CD14-positive monocyte (primary cell): ENCODE data around the gene TNN. TPM values are rescaled to one million over a fixed set of nuclear protein-coding genes. Genes with fewer than 3 reads are reported as not detected.

ENCODE experiments used
- DNase-seq, 3 donors: peaks; one replicate each; pipeline ENCODE4 v3.0.0-alpha.2; 2011 to 2022
- H2AFZ ChIP-seq: 2 replicates; pipeline ENCODE4 v1.6.0; 2012; ENCODE audit warnings: mild to moderate bottlenecking, low read depth, low read length, inconsistent platforms; ENCODE audit not compliant: insufficient read depth, poor library complexity, severe bottlenecking
- H3K27ac ChIP-seq, 2 donors: 1 replicate in 1 of 2; 2 replicates in 1 of 2; pipeline ENCODE4 v1.5.1; 2012 to 2013; ENCODE audit warnings: low read length in 2 of 2, control low read depth in 1 of 2, inconsistent platforms in 1 of 2, low read depth in 1 of 2, mild to moderate bottlenecking in 1 of 2
- H3K27me3 ChIP-seq, 2 donors: one replicate each; pipeline versions ENCODE4 v1.6.0 to v1.6.1; 2011 to 2013; ENCODE audit warnings: low read length in 2 of 2; ENCODE audit not compliant: control insufficient read depth in 2 of 2, insufficient read depth in 2 of 2
- H3K36me3 ChIP-seq, 2 donors: replicated peaks in 1 of 2; 1 replicate in 1 of 2; 2 replicates in 1 of 2; pipeline versions ENCODE4 v1.5.1 to v1.6.1; 2012 to 2013; ENCODE audit warnings: low read length in 2 of 2, control low read depth in 1 of 2, inconsistent platforms in 1 of 2, mild to moderate bottlenecking in 1 of 2; ENCODE audit not compliant: insufficient read depth in 2 of 2, control insufficient read depth in 1 of 2
- H3K4me1 ChIP-seq, 2 donors: 1 replicate in 1 of 2; 2 replicates in 1 of 2; pipeline versions ENCODE4 v1.5.1 to v1.6.1; 2012 to 2013; ENCODE audit warnings: low read length in 2 of 2, control low read depth in 1 of 2, inconsistent platforms in 1 of 2, mild to moderate bottlenecking in 1 of 2, moderate library complexity in 1 of 2; ENCODE audit not compliant: insufficient read depth in 2 of 2, control insufficient read depth in 1 of 2
- H3K4me2 ChIP-seq: replicated peaks from 2 replicates; pipeline ENCODE3; 2012; ENCODE audit warnings: low read length, moderate library complexity, mild to moderate bottlenecking; ENCODE audit not compliant: poor library complexity, severe bottlenecking; ENCODE audit errors: extremely low read depth
- H3K4me3 ChIP-seq, 3 experiments: fragments of 200-600 bp in 1 of 3; sonication (generic) in 1 of 3; replicated peaks in 1 of 3; 1 replicate in 2 of 3; 2 replicates in 1 of 3; pipeline ENCODE4 v1.5.1; 2011 to 2013; ENCODE audit warnings: low read length in 3 of 3, mild to moderate bottlenecking in 3 of 3, control low read depth in 2 of 3, low read depth in 2 of 3, inconsistent platforms in 1 of 3, moderate library complexity in 1 of 3
- H3K79me2 ChIP-seq: 2 replicates; pipeline ENCODE4 v1.6.0; 2012; ENCODE audit warnings: mild to moderate bottlenecking, control low read depth, inconsistent platforms, low read length, moderate library complexity; ENCODE audit not compliant: insufficient read depth
- H3K9ac ChIP-seq: 2 replicates; pipeline ENCODE4 v1.6.0; 2017; ENCODE audit warnings: low read length, mild to moderate bottlenecking; ENCODE audit not compliant: insufficient read depth, poor library complexity, severe bottlenecking
- H3K9me3 ChIP-seq, 2 donors: replicated peaks in 1 of 2; 1 replicate in 1 of 2; 2 replicates in 1 of 2; pipeline versions ENCODE4 v1.5.1 to v1.6.1; 2012 to 2013; ENCODE audit warnings: low read length in 2 of 2, control low read depth in 1 of 2; ENCODE audit not compliant: control insufficient read depth in 1 of 2, insufficient read depth in 1 of 2
- H4K20me1 ChIP-seq: 2 replicates; pipeline ENCODE4 v1.6.0; 2012; ENCODE audit warnings: mild to moderate bottlenecking, low read length, control low read depth, moderate library complexity; ENCODE audit not compliant: insufficient read depth
- H3K27ac Mint-ChIP-seq, 7 donors: one replicate each; pipeline ENCODE4 v1.8.0; 2020; ENCODE audit warnings: mild to moderate bottlenecking in 7 of 7, mixed read lengths in 7 of 7, moderate library complexity in 6 of 7, inconsistent platforms in 2 of 7
- H3K27me3 Mint-ChIP-seq, 3 donors: one replicate each; pipeline ENCODE4 v1.8.0; 2021 to 2022; ENCODE audit warnings: low read depth in 3 of 3, mild to moderate bottlenecking in 3 of 3, mixed read lengths in 3 of 3, moderate library complexity in 3 of 3, inconsistent platforms in 1 of 3
- H3K36me3 Mint-ChIP-seq, 2 donors: one replicate each; pipeline ENCODE4 v1.8.0; 2020; ENCODE audit warnings: mixed read lengths in 2 of 2, inconsistent platforms in 1 of 2, mild to moderate bottlenecking in 1 of 2
- H3K4me1 Mint-ChIP-seq: one replicate; pipeline ENCODE4 v1.8.0; 2020; ENCODE audit warnings: mild to moderate bottlenecking, mixed read lengths
- H3K4me3 Mint-ChIP-seq, 2 donors: one replicate each; pipeline ENCODE4 v1.8.0; 2020; ENCODE audit warnings: mild to moderate bottlenecking in 2 of 2, mixed read lengths in 2 of 2, moderate library complexity in 1 of 2
- H3K9me3 Mint-ChIP-seq, 7 donors: one replicate each; pipeline ENCODE4 v1.8.0; 2020 to 2022; ENCODE audit warnings: mixed read lengths in 7 of 7, mild to moderate bottlenecking in 6 of 7, moderate library complexity in 6 of 7, inconsistent platforms in 2 of 7
- WGBS: methylation state at CpG from one replicate; pipeline ENCODE4 v1.1.5; 2013; ENCODE audit warnings: missing lambda C conversion rate; ENCODE audit not compliant: insufficient coverage; 5-methylcytosine and 5-hydroxymethylcytosine counted together
- intact Hi-C, 2 donors: fragments of 100-400 bp; cut with micrococcal nuclease; formaldehyde crosslinking; loops; one replicate each; pipeline versions ENCODE4 v1.15.0 to v1.15.1; 2023
- polyA plus RNA-seq, 3 donors: library from polyadenylated mRNA; depleted of rRNA in 1 of 3; unstranded in 2 of 3; stranded (reverse) in 1 of 3; fragments of 300-500 nt in 2 of 3; fragments of >200 nt in 1 of 3; fragmentation: Illumina TruSeq in 2 of 3; gene quantifications; 1 replicate in 2 of 3; 2 replicates in 1 of 3; pipeline ENCODE4 v1.2.3, GENCODE V29; 2012 to 2021
- TF ChIP-seq, protein P1 (sequence below): fragments of 200-600 bp; IDR thresholded peaks from one replicate; pipeline ENCODE4 v1.8.0; 2022; ENCODE audit warnings: antibody characterized with exemption, mild to moderate bottlenecking

The TNN gene
- polyA plus RNA-seq, 3 donors = not detected

DNA sequence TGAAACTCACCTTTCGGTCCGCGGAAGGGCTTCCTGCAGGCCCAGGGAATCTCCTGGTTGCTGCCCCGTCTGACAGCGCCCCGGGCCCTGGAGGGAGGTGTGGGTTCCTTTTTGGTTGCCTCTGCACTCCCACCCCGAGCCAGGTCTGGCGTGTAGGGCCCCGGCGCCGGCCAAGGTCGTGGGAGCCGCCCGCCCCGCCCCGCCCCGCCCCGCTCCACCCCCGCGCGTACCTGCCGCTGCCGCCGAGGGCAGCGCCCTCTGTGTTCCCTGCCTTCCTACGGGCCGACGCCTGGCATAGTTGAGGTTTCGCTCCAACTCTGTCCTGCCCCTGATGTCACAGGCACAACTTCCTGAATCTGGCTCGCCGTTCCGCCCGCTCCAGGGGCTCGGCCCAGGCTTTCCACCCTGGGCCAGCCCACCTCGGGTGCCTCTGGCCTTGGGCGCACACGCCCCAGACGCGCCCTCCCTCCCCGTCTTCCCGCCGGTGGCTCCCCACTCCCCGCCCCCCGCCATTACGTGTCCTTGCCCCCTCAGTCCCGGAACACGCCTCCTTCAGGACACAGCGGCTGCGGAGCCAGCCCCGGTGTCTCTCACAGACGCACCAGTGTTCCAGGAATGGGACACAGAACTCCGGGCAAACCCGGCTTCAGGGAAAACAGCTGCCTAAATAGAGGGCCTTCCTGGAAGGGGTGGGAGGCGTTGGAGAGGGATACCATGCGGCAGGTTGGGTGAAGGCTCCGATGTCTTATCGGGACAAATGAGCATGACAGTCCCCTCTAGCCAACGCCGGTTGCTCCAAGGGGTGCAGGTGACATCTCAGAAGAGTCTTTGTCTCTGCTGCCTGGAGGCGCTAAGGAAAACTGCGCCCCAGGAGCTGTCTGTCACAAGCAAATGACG, 125.2 kb downstream of the TNN start, which contains the start of gene KIAA0040:
KIAA0040 (minus strand) TSS at position 147 of the 897 bp plus-strand sequence. CDS start 31,763 bp downstream, outside the sequence.
- peak within 1 kb of the TSS; percentile 95 for H3K4me2 ChIP-seq
- peak within 1 kb of the TSS; percentile 85 to 93 for H3K27ac ChIP-seq
- H3K79me2 ChIP-seq = peaks cover 41% of the 10 kb centered on the region
- H3K9ac ChIP-seq = peak within 1 kb of the TSS; percentile 80
- no peaks in the 10 kb centered on the region for H4K20me1 ChIP-seq
- H2AFZ ChIP-seq = peak within 1 kb of the TSS; percentile 80
- H3K4me1 ChIP-seq = peaks cover 55 to 68% of the 10 kb centered on the region in 2 donors
- Mint-ChIP-seq H3K9me3 (no peaks in the 10 kb centered on the region), H3K27ac (peak within 1 kb of the TSS; percentile 93 to 97 (median 96)), H3K27me3 (peaks cover 0 to 2% (median 0%) of the 10 kb centered on the region in 3 donors), H3K4me1 (peaks cover 61% of the 10 kb centered on the region), H3K36me3 (peaks cover 5 to 11% of the 10 kb centered on the region in 2 donors), H3K4me3 (peak within 1 kb of the TSS; percentile 98 to 99)
- H3K4me3 ChIP-seq = peak within 1 kb of the TSS; percentile 90 to 99 (median 97)
- no peaks in the 10 kb centered on the region for H3K9me3 ChIP-seq
- no peaks in the 10 kb centered on the region for H3K27me3 ChIP-seq
- TF ChIP-seq, protein P1, sequence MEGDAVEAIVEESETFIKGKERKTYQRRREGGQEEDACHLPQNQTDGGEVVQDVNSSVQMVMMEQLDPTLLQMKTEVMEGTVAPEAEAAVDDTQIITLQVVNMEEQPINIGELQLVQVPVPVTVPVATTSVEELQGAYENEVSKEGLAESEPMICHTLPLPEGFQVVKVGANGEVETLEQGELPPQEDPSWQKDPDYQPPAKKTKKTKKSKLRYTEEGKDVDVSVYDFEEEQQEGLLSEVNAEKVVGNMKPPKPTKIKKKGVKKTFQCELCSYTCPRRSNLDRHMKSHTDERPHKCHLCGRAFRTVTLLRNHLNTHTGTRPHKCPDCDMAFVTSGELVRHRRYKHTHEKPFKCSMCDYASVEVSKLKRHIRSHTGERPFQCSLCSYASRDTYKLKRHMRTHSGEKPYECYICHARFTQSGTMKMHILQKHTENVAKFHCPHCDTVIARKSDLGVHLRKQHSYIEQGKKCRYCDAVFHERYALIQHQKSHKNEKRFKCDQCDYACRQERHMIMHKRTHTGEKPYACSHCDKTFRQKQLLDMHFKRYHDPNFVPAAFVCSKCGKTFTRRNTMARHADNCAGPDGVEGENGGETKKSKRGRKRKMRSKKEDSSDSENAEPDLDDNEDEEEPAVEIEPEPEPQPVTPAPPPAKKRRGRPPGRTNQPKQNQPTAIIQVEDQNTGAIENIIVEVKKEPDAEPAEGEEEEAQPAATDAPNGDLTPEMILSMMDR = no peak
- H3K36me3 ChIP-seq = no peaks in the 10 kb centered on the region
- 14% methylated on average over 43 of the region's 62 CpGs for WGBS
- intact Hi-C loops = no loop called here
- DNase-seq = peak; percentile 63 to 79 (median 70)

DNA sequence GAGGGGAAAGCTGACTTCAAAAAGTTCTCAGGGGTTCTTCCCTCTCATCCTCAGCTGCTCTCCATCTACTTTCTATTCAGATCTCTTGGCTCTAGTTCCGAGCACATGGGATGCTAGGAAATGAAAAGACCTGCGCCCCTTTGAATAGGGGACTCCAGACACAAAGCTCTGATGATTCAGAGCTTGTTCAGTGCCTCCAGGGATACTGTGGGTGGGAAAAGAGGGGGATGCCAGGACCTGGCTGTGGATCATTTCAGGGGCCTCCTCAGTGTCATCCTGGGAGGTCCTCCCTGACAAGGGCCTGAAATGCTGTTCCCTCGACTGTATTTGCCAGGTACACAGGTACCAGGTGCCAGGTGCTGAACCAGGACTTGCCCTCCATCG, 125.9 kb downstream of the TNN start:
- H3K4me3 ChIP-seq = peak overlapping the region in 1 of 3 experiments; percentile 99
- TF ChIP-seq, protein P1 = no peak
- Mint-ChIP-seq H3K36me3 (peaks cover 5 to 6% of the 10 kb centered on the region in 2 donors), H3K9me3 (no peaks in the 10 kb centered on the region), H3K4me1 (peaks cover 54% of the 10 kb centered on the region), H3K27me3 (peaks cover 0 to 2% (median 0%) of the 10 kb centered on the region in 3 donors), H3K27ac (peak overlapping the region in 6 of 7 donors; percentile 67 to 97 (median 96)), H3K4me3 (peak overlapping the region; percentile 98 to 99)
- H3K9me3 ChIP-seq = no peaks in the 10 kb centered on the region
- peak overlapping the region; percentile 69 to 85 for H3K27ac ChIP-seq
- H3K27me3 ChIP-seq = no peaks in the 10 kb centered on the region
- WGBS = 89% methylated on average over 3 of the region's 4 CpGs
- no peak for DNase-seq
- H3K4me2 ChIP-seq = peak overlapping the region; percentile 95
- H3K9ac ChIP-seq = no peak overlapping the region
- no peaks in the 10 kb centered on the region for H3K36me3 ChIP-seq
- H2AFZ ChIP-seq = peak overlapping the region; percentile 80
- H3K4me1 ChIP-seq = peaks cover 49 to 63% of the 10 kb centered on the region in 2 donors
- intact Hi-C loops = no loop called here
- H4K20me1 ChIP-seq = no peaks in the 10 kb centered on the region
- peaks cover 35% of the 10 kb centered on the region for H3K79me2 ChIP-seq
